ENCODE measurements around the gene KRTAP5-5. TPM values are rescaled to one million over a fixed set of nuclear protein-coding genes. Genes with fewer than 3 reads are reported as not detected.
A peak's percentile ranks its signal among the peaks of the same experiment; 100 is the strongest.

KRTAP5-5 gene
- total and polyA plus RNA-seq, 2 of the 13 experiments (the other 11 are each of a cell fraction or from before 2014, with no cell fraction given) = not detected

- TF ChIP-seq, protein P1, sequence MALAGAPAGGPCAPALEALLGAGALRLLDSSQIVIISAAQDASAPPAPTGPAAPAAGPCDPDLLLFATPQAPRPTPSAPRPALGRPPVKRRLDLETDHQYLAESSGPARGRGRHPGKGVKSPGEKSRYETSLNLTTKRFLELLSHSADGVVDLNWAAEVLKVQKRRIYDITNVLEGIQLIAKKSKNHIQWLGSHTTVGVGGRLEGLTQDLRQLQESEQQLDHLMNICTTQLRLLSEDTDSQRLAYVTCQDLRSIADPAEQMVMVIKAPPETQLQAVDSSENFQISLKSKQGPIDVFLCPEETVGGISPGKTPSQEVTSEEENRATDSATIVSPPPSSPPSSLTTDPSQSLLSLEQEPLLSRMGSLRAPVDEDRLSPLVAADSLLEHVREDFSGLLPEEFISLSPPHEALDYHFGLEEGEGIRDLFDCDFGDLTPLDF (CRISPR knock-in tag; IDR thresholded peaks at IDR 0.05) = no peak
Measured at GRCh38 chr11:1639102-1639620, 9.6 kb downstream of the KRTAP5-5 start (continued).

GRCh38 chr11:1639666-1640065 lies 10.1 kb downstream of the KRTAP5-5 start:
- TF ChIP-seq EZH2 (conservative IDR thresholded peaks at IDR 0.05; ENCODE audit: low read depth, low read length) = no peak
- TF ChIP-seq RBAK (CRISPR knock-in tag; IDR thresholded peaks at IDR 0.05) = no peak
- TF ChIP-seq KLF11 (CRISPR knock-in tag; IDR thresholded peaks at IDR 0.05) = no peak
- TF ChIP-seq TAF1 (CRISPR knock-in tag; IDR thresholded peaks at IDR 0.05) = no peak
- no peak for TF ChIP-seq SP2 (CRISPR knock-in tag; IDR thresholded peaks at IDR 0.05)
- TF ChIP-seq, protein P2, sequence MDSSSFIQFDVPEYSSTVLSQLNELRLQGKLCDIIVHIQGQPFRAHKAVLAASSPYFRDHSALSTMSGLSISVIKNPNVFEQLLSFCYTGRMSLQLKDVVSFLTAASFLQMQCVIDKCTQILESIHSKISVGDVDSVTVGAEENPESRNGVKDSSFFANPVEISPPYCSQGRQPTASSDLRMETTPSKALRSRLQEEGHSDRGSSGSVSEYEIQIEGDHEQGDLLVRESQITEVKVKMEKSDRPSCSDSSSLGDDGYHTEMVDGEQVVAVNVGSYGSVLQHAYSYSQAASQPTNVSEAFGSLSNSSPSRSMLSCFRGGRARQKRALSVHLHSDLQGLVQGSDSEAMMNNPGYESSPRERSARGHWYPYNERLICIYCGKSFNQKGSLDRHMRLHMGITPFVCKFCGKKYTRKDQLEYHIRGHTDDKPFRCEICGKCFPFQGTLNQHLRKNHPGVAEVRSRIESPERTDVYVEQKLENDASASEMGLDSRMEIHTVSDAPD (CRISPR knock-in tag; IDR thresholded peaks at IDR 0.05) = no peak
- TF ChIP-seq ADNP (CRISPR knock-in tag; IDR thresholded peaks at IDR 0.05) = no peak
- TF ChIP-seq ZFP62 (CRISPR knock-in tag; IDR thresholded peaks at IDR 0.05) = no peak
- no peak for TF ChIP-seq ZNF256 (CRISPR knock-in tag; conservative IDR thresholded peaks at IDR 0.05)
- H2AFZ ChIP-seq (ENCODE audit: low read length) = no peak overlapping the region
- no peak overlapping the region for H3K4me2 ChIP-seq (ENCODE audit: low read depth, low read length)
- no TSS peak for BruUV-seq (replicated peaks)
- no peak overlapping the region for H3K27ac ChIP-seq (ENCODE audit: extremely low read length, insufficient read depth, low read length)
- in situ Hi-C loops (cut with HindIII; ENCODE audit: extremely low pct_ligation_motif_present, low pct_unique_long_range_greater_than_20kb) (no loop called here), intact Hi-C loops (cut with micrococcal nuclease; ENCODE audit: unreplicated experiment) (no loop called here)
- H3K4me3 ChIP-seq (replicated peaks in 1 of 3; ENCODE audit: insufficient read depth in 1 of 3, low read depth in 2 of 3, low read length in 3 of 3) = no peak overlapping the region
- H3K4me1 ChIP-seq (ENCODE audit: insufficient read depth, low read length) = no peaks in the 10 kb centered on the region
- H3K9ac ChIP-seq (ENCODE audit: insufficient read depth, low read depth, low read length) = no peak overlapping the region
- ATAC-seq (peak; percentile 22; the same call in 1 of the 3 replicates), DNase-seq (ENCODE audit: low spot score) (no peak), FAIRE-seq (no peak)
- POLR2A ChIA-PET = interaction anchor here (1.0 kb wide), 1 partner anchor 13 kb away, joined by 3 read pairs; no protein-coding TSS in a partner anchor
- WGBS (ENCODE audit: low lambda C conversion rate) = 33% methylated on average over 15 of the region's 15 CpGs
- no peaks in the 10 kb centered on the region for H4K20me1 ChIP-seq (ENCODE audit: insufficient read depth, low read length)
- CTCF ChIA-PET (ENCODE audit: low intra/inter-chr PET ratio, low total read pairs) = interaction anchor here (1.1 to 1.5 kb wide), 3 partner anchors 243 to 516 kb away, joined by 5 to 10 read pairs (median 6); no protein-coding TSS in a partner anchor
- no peaks in the 10 kb centered on the region for H3K79me2 ChIP-seq (ENCODE audit: insufficient read depth, low read length)
- H3K36me3 ChIP-seq (replicated peaks in 1 of 2; ENCODE audit: control insufficient read depth in 1 of 2, insufficient read depth in 2 of 2, low read length in 2 of 2) = no peaks in the 10 kb centered on the region
- no peaks in the 10 kb centered on the region for H3K9me3 ChIP-seq (ENCODE audit: low read length)
- H3K27me3 ChIP-seq (ENCODE audit: control insufficient read depth in 1 of 2, insufficient read depth in 2 of 2, low read length in 2 of 2) = peaks cover 4 to 59% of the 10 kb centered on the region in 2 experiments
